BLaER1 treated with 17β-estradiol and CSF1 and Interleukin-3, amounts not matched to agents 10 nM and 100 nM (cell line): ENCODE results near the gene CDC42BPA.
"Not testable (repeated sequence)": the region's sequence is repeated elsewhere in the genome, so short reads cannot be mapped to it uniquely, and the experiment has no call there.

Source experiments
- H3K27ac ChIP-seq, 11 experiments: shearing (Covaris generic); formaldehyde crosslinking; 2 replicates each; pipeline ENCODE4 v1.8.1; 2022
- H3K27me3 ChIP-seq, 11 experiments: shearing (Covaris generic); formaldehyde crosslinking; 2 replicates each; pipeline ENCODE4 v1.8.1; 2022
- H3K36me3 ChIP-seq, 11 experiments: shearing (Covaris generic); formaldehyde crosslinking; 2 replicates each; pipeline ENCODE4 v1.8.1; 2022
- H3K4me1 ChIP-seq, 10 experiments: shearing (Covaris generic); formaldehyde crosslinking; 2 replicates each; pipeline ENCODE4 v1.8.1; 2022
- H3K4me2 ChIP-seq, 11 experiments: shearing (Covaris generic); formaldehyde crosslinking; 2 replicates each; pipeline ENCODE4 v1.8.1; 2022
- H3K4me3 ChIP-seq, 10 experiments: shearing (Covaris generic); formaldehyde crosslinking; 2 replicates each; pipeline ENCODE4 v1.8.1; 2022
- H3K9ac ChIP-seq, 11 experiments: shearing (Covaris generic); formaldehyde crosslinking; 2 replicates each; pipeline ENCODE4 v1.8.1; 2022
- H3K9me3 ChIP-seq, 11 experiments: shearing (Covaris generic); formaldehyde crosslinking; replicated peaks in 1 of 11; 2 replicates each; pipeline ENCODE4 v1.8.1; 2022
- H4K20me1 ChIP-seq, 11 experiments: shearing (Covaris generic); formaldehyde crosslinking; 2 replicates each; pipeline ENCODE4 v1.8.1; 2022
- Cebpa-rat ChIP-seq, 11 experiments: shearing (Covaris generic); IDR thresholded peaks; 2 replicates each; pipeline ENCODE4 v1.8.1; 2022

Gene CDC42BPA

GRCh38 chr1:227356620-227357146 lies 38.4 kb upstream of the CDC42BPA start:
- Histone ChIP-seq H3K4me3 (no peak overlapping the region), H3K27me3 (no peaks in the 10 kb centered on the region), H3K9me3 (peaks cover 0 to 11% (median 0%) of the 10 kb centered on the region in 11 experiments; a peak in 3 of 22 replicates), H3K27ac (no peak overlapping the region), H3K4me2 (peak overlapping the region in 1 of 11 experiments; percentile 56; a peak in 1 of 22 replicates), H3K36me3 (no peaks in the 10 kb centered on the region), H3K9ac (no peak overlapping the region), H3K4me1 (peaks cover 0 to 13% (median 5%) of the 10 kb centered on the region in 10 experiments; a peak in 12 of 20 replicates), H4K20me1 (no peaks in the 10 kb centered on the region)
- TF ChIP-seq Cebpa-rat (IDR thresholded peaks at IDR 0.05), result no peak

GRCh38 chr1:227355542-227356245 lies 37.4 kb upstream of the CDC42BPA start:
- H3K36me3 ChIP-seq, result no peaks in the 10 kb centered on the region
- H3K4me2 ChIP-seq, result no peak overlapping the region
- no peak overlapping the region for H3K9ac ChIP-seq
- peaks cover 0 to 13% (median 5%) of the 10 kb centered on the region in 10 experiments; a peak in 12 of 20 replicates for H3K4me1 ChIP-seq
- TF ChIP-seq Cebpa-rat (IDR thresholded peaks at IDR 0.05), result no peak
- H3K27me3 ChIP-seq, result no peaks in the 10 kb centered on the region
- no peaks in the 10 kb centered on the region for H4K20me1 ChIP-seq
- no peak overlapping the region for H3K27ac ChIP-seq
- H3K4me3 ChIP-seq, result no peak overlapping the region
- peaks cover 0 to 11% (median 0%) of the 10 kb centered on the region in 11 experiments; a peak in 3 of 22 replicates for H3K9me3 ChIP-seq

- Histone ChIP-seq H4K20me1 (no peaks in the 10 kb centered on the region), H3K27me3 (no peaks in the 10 kb centered on the region), H3K4me2 (no peak overlapping the region), H3K36me3 (no peaks in the 10 kb centered on the region), H3K4me3 (no peak overlapping the region), H3K27ac (no peak overlapping the region), H3K4me1 (peaks cover 0 to 13% (median 5%) of the 10 kb centered on the region in 10 experiments; a peak in 12 of 20 replicates), H3K9me3 (peaks cover 0 to 11% (median 0%) of the 10 kb centered on the region in 11 experiments; a peak in 3 of 22 replicates), H3K9ac (no peak overlapping the region)
- TF ChIP-seq Cebpa-rat (IDR thresholded peaks at IDR 0.05), result no peak
Observed at GRCh38 chr1:227353186-227353585, 34.9 kb upstream of the CDC42BPA start.

- H3K4me3 ChIP-seq, H3K4me2 ChIP-seq, H3K27ac ChIP-seq, H4K20me1 ChIP-seq, H3K4me1 ChIP-seq, H3K9ac ChIP-seq, H3K36me3 ChIP-seq, H3K27me3 ChIP-seq: not testable (repeated sequence)
- peaks cover 0 to 11% (median 0%) of the 10 kb centered on the region in 11 experiments; a peak in 3 of 22 replicates for H3K9me3 ChIP-seq
Observed at GRCh38 chr1:227352164-227352563, 33.9 kb upstream of the CDC42BPA start.

- Histone ChIP-seq H4K20me1 (no peaks in the 10 kb centered on the region), H3K4me2 (no peak overlapping the region), H3K27ac (no peak overlapping the region), H3K9ac (no peak overlapping the region), H3K4me1 (no peaks in the 10 kb centered on the region), H3K27me3 (no peaks in the 10 kb centered on the region), H3K36me3 (no peaks in the 10 kb centered on the region), H3K4me3 (no peak overlapping the region), H3K9me3 (peaks cover 0 to 11% (median 0%) of the 10 kb centered on the region in 11 experiments; a peak in 3 of 22 replicates)
- no peak for TF ChIP-seq Cebpa-rat (IDR thresholded peaks at IDR 0.05)
Observed at GRCh38 chr1:227351443-227351842, 33.2 kb upstream of the CDC42BPA start.

GRCh38 chr1:227349967-227350366 lies 31.7 kb upstream of the CDC42BPA start:
- Histone ChIP-seq H3K4me3 (no peak overlapping the region), H3K4me2 (no peak overlapping the region), H3K9ac (no peak overlapping the region), H3K27ac (no peak overlapping the region), H3K27me3 (no peaks in the 10 kb centered on the region), H3K36me3 (no peaks in the 10 kb centered on the region), H3K9me3 (peaks cover 0 to 11% (median 0%) of the 10 kb centered on the region in 11 experiments; a peak in 3 of 22 replicates), H3K4me1 (no peaks in the 10 kb centered on the region), H4K20me1 (no peaks in the 10 kb centered on the region)
- TF ChIP-seq Cebpa-rat (IDR thresholded peaks at IDR 0.05), result no peak

GRCh38 chr1:227343727-227344551 lies 25.6 kb upstream of the CDC42BPA start:
- no peaks in the 10 kb centered on the region for H3K27me3 ChIP-seq
- no peak overlapping the region for H3K27ac ChIP-seq
- H4K20me1 ChIP-seq, result no peaks in the 10 kb centered on the region
- H3K36me3 ChIP-seq, result no peaks in the 10 kb centered on the region
- TF ChIP-seq Cebpa-rat (IDR thresholded peaks at IDR 0.05), result no peak
- H3K9ac ChIP-seq, result no peak overlapping the region
- H3K9me3 ChIP-seq, result peaks cover 0 to 14% (median 8%) of the 10 kb centered on the region in 11 experiments; a peak in 11 of 22 replicates
- no peak overlapping the region for H3K4me3 ChIP-seq
- H3K4me1 ChIP-seq, result no peaks in the 10 kb centered on the region
- no peak overlapping the region for H3K4me2 ChIP-seq

- Histone ChIP-seq H3K27ac (no peak overlapping the region), H3K4me3 (no peak overlapping the region), H3K27me3 (no peaks in the 10 kb centered on the region), H3K4me1 (no peaks in the 10 kb centered on the region), H3K9ac (no peak overlapping the region), H3K9me3 (peaks cover 0 to 14% (median 8%) of the 10 kb centered on the region in 11 experiments; a peak in 11 of 22 replicates), H3K4me2 (no peak overlapping the region), H3K36me3 (no peaks in the 10 kb centered on the region), H4K20me1 (no peaks in the 10 kb centered on the region)
- TF ChIP-seq Cebpa-rat (IDR thresholded peaks at IDR 0.05), result no peak
Observed at GRCh38 chr1:227343206-227343605, 24.9 kb upstream of the CDC42BPA start.

- Histone ChIP-seq H3K4me2 (no peak overlapping the region), H3K27ac (no peak overlapping the region)
Observed at GRCh38 chr1:227342075-227342829, 24.0 kb upstream of the CDC42BPA start.

GRCh38 chr1:227336136-227336535 lies 17.8 kb upstream of the CDC42BPA start:
- peaks cover 14 to 38% (median 23%) of the 10 kb centered on the region in 11 experiments for H3K9me3 ChIP-seq
- not testable (repeated sequence) for H3K36me3 ChIP-seq, H3K27me3 ChIP-seq, H3K4me1 ChIP-seq, H3K27ac ChIP-seq, H4K20me1 ChIP-seq, H3K4me3 ChIP-seq, H3K4me2 ChIP-seq, H3K9ac ChIP-seq

More at GRCh38 chr1:227342075-227342829, 24.0 kb upstream of the CDC42BPA start:
- Histone ChIP-seq H3K27me3 (no peaks in the 10 kb centered on the region), H3K36me3 (no peaks in the 10 kb centered on the region), H4K20me1 (no peaks in the 10 kb centered on the region), H3K4me3 (no peak overlapping the region), H3K9me3 (peaks cover 0 to 14% (median 8%) of the 10 kb centered on the region in 11 experiments; a peak in 11 of 22 replicates), H3K9ac (no peak overlapping the region), H3K4me1 (no peaks in the 10 kb centered on the region)
- TF ChIP-seq Cebpa-rat (IDR thresholded peaks at IDR 0.05), result no peak
